GM23248 (cell line): ENCODE results near the gene KLKB1. TPM values are rescaled to one million over a fixed set of nuclear protein-coding genes. Genes with fewer than 3 reads are reported as not detected.
"Not testable (repeated sequence)": the region's sequence is repeated elsewhere in the genome, so short reads cannot be mapped to it uniquely, and the experiment has no call there.

Source experiments
- DNase-seq: peaks from one replicate; pipeline ENCODE4 v3.0.0-alpha.2; 2015
- H2AFZ ChIP-seq: fragments of 200-600 bp; sonication (generic); 2 replicates; pipeline ENCODE4 v1.6.1; 2016; ENCODE audit warnings: antibody characterized with exemption
- H3F3A ChIP-seq: fragments of 200-600 bp; sonication (generic); 2 replicates; pipeline ENCODE4 v1.6.1; 2016; ENCODE audit warnings: mild to moderate bottlenecking, antibody characterized with exemption, mixed run types; ENCODE audit not compliant: insufficient read depth
- H3K27ac ChIP-seq: fragments of 200-600 bp; sonication (generic); 2 replicates; pipeline ENCODE4 v1.5.1; 2016; ENCODE audit warnings: mild to moderate bottlenecking
- H3K27me3 ChIP-seq: fragments of 200-600 bp; sonication (generic); replicated peaks from 2 replicates; pipeline ENCODE4 v1.6.1; 2016; ENCODE audit warnings: mild to moderate bottlenecking; ENCODE audit not compliant: insufficient read depth
- H3K36me3 ChIP-seq: fragments of 200-600 bp; sonication (generic); 2 replicates; pipeline ENCODE4 v1.6.1; 2016; ENCODE audit warnings: low read depth, mild to moderate bottlenecking
- H3K4me1 ChIP-seq: fragments of 200-600 bp; sonication (generic); 2 replicates; pipeline ENCODE4 v1.6.1; 2016; ENCODE audit warnings: mild to moderate bottlenecking; ENCODE audit not compliant: insufficient read depth
- H3K4me2 ChIP-seq: fragments of 200-600 bp; sonication (generic); one replicate; pipeline ENCODE4 v1.6.1; 2016; ENCODE audit warnings: mild to moderate bottlenecking; ENCODE audit not compliant: unreplicated experiment
- H3K4me3 ChIP-seq: fragments of 200-600 bp; sonication (generic); 2 replicates; pipeline ENCODE4 v1.5.1; 2016; ENCODE audit warnings: mild to moderate bottlenecking
- H3K79me2 ChIP-seq: fragments of 200-600 bp; sonication (generic); 2 replicates; pipeline ENCODE4 v1.6.1; 2016; ENCODE audit warnings: mild to moderate bottlenecking; ENCODE audit not compliant: insufficient read depth
- H3K9ac ChIP-seq: fragments of 200-600 bp; sonication (generic); 2 replicates; pipeline ENCODE4 v1.6.1; 2016; ENCODE audit warnings: mild to moderate bottlenecking
- H3K9me2 ChIP-seq: fragments of 200-600 bp; sonication (generic); 2 replicates; pipeline ENCODE4 v1.6.1; 2016; ENCODE audit warnings: mixed run types, mild to moderate bottlenecking, moderate library complexity; ENCODE audit not compliant: insufficient read depth
- H3K9me3 ChIP-seq: fragments of 200-600 bp; sonication (generic); one replicate; pipeline ENCODE4 v1.6.1; 2017; ENCODE audit warnings: low read depth
- H4K20me1 ChIP-seq: fragments of 200-600 bp; sonication (generic); 2 replicates; pipeline ENCODE4 v1.6.0; 2016; ENCODE audit not compliant: insufficient read depth
- EZH2 ChIP-seq: fragments of 200-600 bp; sonication (generic); IDR thresholded peaks from 2 replicates; pipeline ENCODE4 v1.6.1; 2018; ENCODE audit warnings: antibody characterized with exemption, mild to moderate bottlenecking; ENCODE audit not compliant: insufficient read depth, poor library complexity, severe bottlenecking
- EZH2phosphoT487 ChIP-seq: fragments of 200-600 bp; sonication (generic); IDR thresholded peaks from 2 replicates; pipeline ENCODE4 v1.6.1; 2018; ENCODE audit warnings: antibody characterized with exemption, moderate library complexity, mild to moderate bottlenecking, low read depth; ENCODE audit not compliant: insufficient read depth
- WGBS, 2 experiments: methylation state at CpG; one replicate each; pipeline ENCODE4 v1.1.6; 2015 to 2017; ENCODE audit warnings: low lambda C conversion rate in 2 of 2, low coverage in 1 of 2; ENCODE audit errors: missing lambda C conversion rate in 2 of 2; 5-methylcytosine and 5-hydroxymethylcytosine counted together
- in situ Hi-C: fragments of 300-500 bp; cut with MboI; formaldehyde crosslinking; loops from 2 replicates; pipeline ENCODE4 v1.15.0; 2020
- polyA plus RNA-seq: library from polyadenylated mRNA; unstranded; fragments of >200 nt; fragmentation: Nextera tagmentation; extraction: Ambion mirVana; gene quantifications from 2 replicates; pipeline ENCODE4 v1.2.1, GENCODE V29; 2016
- total RNA-seq: library from RNA; depleted of rRNA; stranded (reverse); fragments of >200 nt; shearing (Covaris generic); gene quantifications from 2 replicates; pipeline ENCODE4 v1.2.3, GENCODE V29; 2014

Gene KLKB1
- total and polyA plus RNA-seq, 2 experiments from 2014 or later: not detected

DNA sequence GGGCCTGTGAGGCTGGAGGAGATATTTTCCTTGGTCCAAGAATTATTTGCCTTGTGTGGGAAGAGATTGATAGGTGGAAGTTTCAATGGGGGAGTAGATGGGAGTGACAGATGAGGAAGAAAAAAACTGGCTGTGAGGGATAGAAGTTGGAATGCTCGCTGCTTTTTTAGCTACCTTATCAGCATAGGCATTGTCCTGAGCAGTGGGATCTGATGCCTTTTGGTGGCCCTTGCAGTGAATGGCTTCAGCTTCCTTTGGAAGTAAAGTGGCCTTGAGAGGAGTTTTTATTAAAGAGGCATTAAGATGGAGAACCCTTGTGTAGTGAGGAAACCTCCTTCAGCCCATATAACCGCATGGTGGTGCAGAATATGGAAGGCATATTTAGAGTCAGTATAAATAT, 16.0 kb downstream of the KLKB1 start:
- Histone ChIP-seq H3K27ac (no peak overlapping the region), H3K4me3 (no peak overlapping the region), H2AFZ (no peak overlapping the region), H3F3A (no peaks in the 10 kb centered on the region), H3K4me2 (no peak overlapping the region), H3K27me3 (no peaks in the 10 kb centered on the region), H4K20me1 (no peaks in the 10 kb centered on the region), H3K9me3 (no peaks in the 10 kb centered on the region), H3K4me1 (no peaks in the 10 kb centered on the region), H3K79me2 (no peaks in the 10 kb centered on the region), H3K36me3 (no peaks in the 10 kb centered on the region), H3K9me2 (no peaks in the 10 kb centered on the region), H3K9ac (no peak overlapping the region)
- no peak for DNase-seq
- no peak for TF ChIP-seq EZH2
- no peak for TF ChIP-seq EZH2phosphoT487
- WGBS, 2 experiments: 59 to 61% methylated on average over 2 of the region's 2 CpGs
- in situ Hi-C loops: no loop called here

GRCh38 chr4:186244835-186245234, 17.5 kb downstream of the KLKB1 start:
- Histone ChIP-seq H3K9me3 (no peaks in the 10 kb centered on the region), H3F3A (no peaks in the 10 kb centered on the region), H3K79me2 (no peaks in the 10 kb centered on the region), H3K4me1 (no peaks in the 10 kb centered on the region), H3K36me3 (no peaks in the 10 kb centered on the region), H3K27me3 (no peaks in the 10 kb centered on the region), H4K20me1 (no peaks in the 10 kb centered on the region), H3K9me2 (no peaks in the 10 kb centered on the region), H3K27ac (no peak overlapping the region), H3K4me3 (no peak overlapping the region), H3K9ac (no peak overlapping the region), H2AFZ (no peak overlapping the region), H3K4me2 (no peak overlapping the region)
- 32 to 45% methylated on average over 5 of the region's 5 CpGs for WGBS, 2 experiments
- DNase-seq: no peak
- TF ChIP-seq EZH2phosphoT487 (no peak), EZH2 (no peak)
- in situ Hi-C loops: no loop called here

DNA sequence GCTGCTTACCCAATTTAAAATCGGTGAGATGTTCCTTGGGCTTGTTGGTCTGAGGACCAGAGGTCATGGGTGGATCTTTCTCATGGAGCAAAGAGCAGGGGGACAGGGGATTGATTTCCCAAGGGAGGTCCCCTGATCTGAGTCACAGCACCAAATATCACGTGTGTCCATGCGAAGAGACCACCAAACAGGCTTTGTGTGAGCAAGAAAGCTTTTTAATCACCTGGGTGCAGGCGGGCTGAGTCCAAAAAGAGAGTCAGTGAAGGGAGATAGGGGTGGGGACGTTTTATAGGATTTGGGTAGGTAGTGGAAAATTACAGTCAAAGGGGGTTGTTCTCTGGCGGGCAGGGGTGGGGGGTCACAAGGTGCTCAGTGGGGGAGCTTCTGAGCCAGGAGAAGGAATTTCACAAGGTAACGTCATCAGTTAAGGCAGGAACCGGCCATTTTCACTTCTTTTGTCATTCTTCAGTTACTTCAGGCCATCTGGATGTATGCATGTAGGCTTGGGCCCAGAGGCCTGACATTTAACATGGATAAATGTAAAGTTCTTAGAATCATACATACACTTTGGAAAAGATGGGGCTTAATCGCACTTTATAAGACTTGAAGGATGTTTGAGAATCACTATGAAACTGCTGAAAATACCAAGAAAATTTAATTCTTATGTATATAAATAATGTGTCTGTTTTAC, 19.9 kb downstream of the KLKB1 start:
- H3K9ac ChIP-seq, in situ Hi-C loops, H4K20me1 ChIP-seq, H3K9me2 ChIP-seq, DNase-seq, H3F3A ChIP-seq, H3K9me3 ChIP-seq, H3K79me2 ChIP-seq, H3K4me2 ChIP-seq, H3K4me1 ChIP-seq, H3K27me3 ChIP-seq, H3K27ac ChIP-seq, H3K4me3 ChIP-seq, H3K36me3 ChIP-seq, H2AFZ ChIP-seq: not testable (repeated sequence)
- WGBS, 2 experiments: 45 to 53% methylated on average over 8 to 9 of the region's 9 CpGs

GRCh38 chr4:186248643-186249042, 21.3 kb downstream of the KLKB1 start:
- in situ Hi-C loops: no loop called here
- TF ChIP-seq EZH2phosphoT487: no peak
- TF ChIP-seq EZH2: no peak
- H3K9me3 ChIP-seq: no peaks in the 10 kb centered on the region
- H3K9me2 ChIP-seq: no peaks in the 10 kb centered on the region
- no peak overlapping the region for H3K4me3 ChIP-seq
- no peaks in the 10 kb centered on the region for H3K27me3 ChIP-seq
- H3K4me1 ChIP-seq: no peaks in the 10 kb centered on the region
- DNase-seq: no peak
- 21 to 22% methylated on average over 1 of the region's 1 CpG for WGBS, 2 experiments
- H3F3A ChIP-seq: no peaks in the 10 kb centered on the region
- no peaks in the 10 kb centered on the region for H4K20me1 ChIP-seq
- no peak overlapping the region for H3K27ac ChIP-seq
- no peak overlapping the region for H2AFZ ChIP-seq
- H3K79me2 ChIP-seq: no peaks in the 10 kb centered on the region
- no peaks in the 10 kb centered on the region for H3K36me3 ChIP-seq
- H3K4me2 ChIP-seq: no peak overlapping the region
- H3K9ac ChIP-seq: no peak overlapping the region
